Globus pallidus (tissue), 1 donor: Measurements from ENCODE around the gene ACTN2.
A peak's percentile ranks its signal among the peaks of the same experiment; 100 is the strongest.

Experiments
- DNase-seq: peaks from one replicate; pipeline ENCODE4 v3.0.0-alpha.2; 2015; ENCODE audit warnings: low spot score

The ACTN2 gene

GRCh38 chr1:236742421-236743160 is 56.3 kb downstream of the ACTN2 start:
- no peak for DNase-seq

DNA sequence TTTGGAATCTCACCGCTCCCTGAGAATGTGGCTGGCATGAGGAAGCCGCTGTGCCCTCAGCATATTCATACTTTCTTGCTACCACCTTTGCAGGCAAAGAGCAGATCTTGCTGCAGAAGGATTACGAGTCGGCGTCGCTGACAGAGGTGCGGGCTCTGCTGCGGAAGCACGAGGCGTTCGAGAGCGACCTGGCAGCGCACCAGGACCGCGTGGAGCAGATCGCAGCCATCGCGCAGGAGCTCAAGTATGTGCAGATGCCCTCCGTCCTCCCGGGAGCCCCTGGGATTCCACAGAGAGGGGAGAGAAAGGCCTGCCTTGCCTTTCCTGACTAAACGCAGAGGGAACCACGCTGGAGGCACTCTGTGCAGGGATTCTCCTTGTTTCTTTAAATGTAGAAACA is 58.2 kb downstream of the ACTN2 start:
- no peak for DNase-seq

- DNase-seq: no peak
These were observed 60.5 kb downstream of the ACTN2 start for GRCh38 chr1:236746785-236747184.

DNA sequence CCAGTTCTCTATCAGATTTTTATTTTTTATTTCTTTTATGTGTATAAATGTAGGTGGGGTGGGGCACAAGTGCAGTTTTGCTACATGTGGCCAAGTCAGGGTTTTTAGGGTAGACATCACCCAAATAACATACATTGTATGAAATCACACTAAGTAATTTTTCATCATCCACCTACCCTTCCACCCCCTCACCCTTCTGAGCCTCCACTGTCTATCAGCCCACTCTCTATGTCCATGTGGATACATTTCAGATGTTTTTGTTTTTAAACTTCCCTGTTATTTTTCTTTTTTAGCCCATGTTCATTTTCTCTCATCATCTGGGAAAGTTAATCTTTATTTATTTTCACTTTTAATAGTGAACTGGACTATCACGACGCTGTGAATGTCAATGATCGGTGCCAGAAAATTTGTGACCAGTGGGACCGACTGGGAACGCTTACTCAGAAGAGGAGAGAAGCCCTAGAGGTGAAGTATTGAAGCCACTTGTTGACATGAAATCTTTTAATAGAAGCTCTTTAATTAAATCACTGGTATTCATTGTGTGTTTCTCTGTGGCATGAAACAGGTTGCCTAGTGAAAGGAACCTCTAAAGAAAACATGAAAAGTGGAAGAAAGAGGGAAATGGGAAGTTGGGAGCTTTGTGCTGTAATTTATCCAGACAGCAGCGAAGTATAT is 61.1 kb downstream of the ACTN2 start:
- DNase-seq: no peak

GRCh38 chr1:236748268-236748870 is 62.1 kb downstream of the ACTN2 start:
- DNase-seq: no peak

DNA sequence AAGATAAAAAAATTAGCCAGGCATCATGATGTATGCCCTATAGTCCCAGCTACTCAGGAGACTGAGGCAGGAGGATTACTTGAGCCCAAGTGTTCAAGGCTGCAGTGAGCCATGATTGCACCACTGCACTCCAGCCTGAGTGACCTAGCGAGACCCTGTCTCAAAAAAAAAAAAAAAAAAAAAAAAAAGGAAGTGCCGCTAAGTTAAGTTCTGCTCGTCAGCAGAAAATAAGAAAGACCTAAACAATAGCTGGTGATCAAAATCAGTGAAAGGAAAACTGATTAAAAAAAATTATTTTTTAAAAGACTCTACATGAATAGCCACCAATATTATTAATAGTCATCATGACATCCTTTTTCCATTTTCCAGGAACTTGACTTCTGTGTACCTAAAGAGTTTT is 64.6 kb downstream of the ACTN2 start:
- no peak for DNase-seq

DNA sequence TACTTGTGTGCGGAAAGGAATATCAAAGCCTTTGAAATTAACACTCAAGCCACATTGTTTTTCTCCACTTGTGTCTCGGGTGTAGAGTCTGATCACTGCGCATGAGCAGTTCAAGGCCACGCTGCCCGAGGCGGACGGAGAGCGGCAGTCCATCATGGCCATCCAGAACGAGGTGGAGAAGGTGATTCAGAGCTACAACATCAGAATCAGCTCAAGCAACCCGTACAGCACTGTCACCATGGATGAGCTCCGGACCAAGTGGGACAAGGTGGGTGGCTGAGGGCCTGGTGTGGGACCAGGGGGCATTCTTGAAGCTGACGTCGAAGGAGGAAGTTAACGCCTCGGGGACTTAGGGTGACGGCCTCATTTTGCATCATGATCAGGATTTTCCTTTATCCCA is 65.1 kb downstream of the ACTN2 start:
- no peak for DNase-seq

- no peak for DNase-seq
These were observed 65.6 kb downstream of the ACTN2 start for GRCh38 chr1:236751935-236752334.

DNA sequence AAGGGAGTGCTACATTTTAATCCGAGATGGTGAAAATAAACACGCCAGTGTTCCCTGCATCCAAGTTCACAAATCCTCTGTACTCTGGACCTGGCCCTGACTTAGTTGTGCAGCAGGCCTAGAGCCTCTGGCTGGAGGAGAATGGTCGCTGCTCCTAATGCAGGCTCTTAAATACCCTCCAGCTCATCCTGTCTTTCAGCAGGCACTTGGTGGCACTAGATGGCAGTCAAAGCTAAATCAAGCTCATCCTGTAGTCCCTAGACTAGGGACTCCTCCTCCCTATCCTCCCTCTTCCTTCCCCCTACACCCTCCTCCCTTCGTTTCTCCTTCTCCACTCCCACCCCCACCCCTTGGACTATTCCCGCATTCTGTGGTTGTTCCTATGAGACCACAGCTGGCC is 67.2 kb downstream of the ACTN2 start:
- no peak for DNase-seq

GRCh38 chr1:236753964-236754363 is 67.7 kb downstream of the ACTN2 start:
- DNase-seq: no peak

- no peak for DNase-seq
These were observed 68.4 kb downstream of the ACTN2 start for GRCh38 chr1:236754525-236755210.

GRCh38 chr1:236757640-236758039 is 71.3 kb downstream of the ACTN2 start:
- no peak for DNase-seq

GRCh38 chr1:236759252-236759859 is 73.1 kb downstream of the ACTN2 start:
- DNase-seq: peak; percentile 16

DNA sequence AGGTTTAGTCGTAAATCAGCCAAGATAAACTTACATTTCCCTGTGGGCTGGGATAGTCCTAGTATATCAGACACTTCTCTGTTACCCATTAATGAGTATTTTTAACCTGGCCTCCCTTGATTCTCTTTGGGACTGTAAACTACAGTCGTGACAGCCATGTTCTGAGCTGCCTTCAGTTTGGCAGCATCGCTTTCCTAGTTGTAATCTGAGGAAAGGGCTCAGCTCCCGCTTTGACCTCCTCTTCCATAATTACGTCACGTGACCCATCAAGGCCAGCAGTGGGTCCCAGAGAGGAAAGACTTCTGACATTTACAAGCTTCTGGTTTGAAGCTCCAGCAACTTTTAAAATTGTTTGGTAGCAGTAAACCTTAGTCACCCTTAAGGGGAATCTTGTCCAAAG is 74.2 kb downstream of the ACTN2 start:
- no peak for DNase-seq

DNA sequence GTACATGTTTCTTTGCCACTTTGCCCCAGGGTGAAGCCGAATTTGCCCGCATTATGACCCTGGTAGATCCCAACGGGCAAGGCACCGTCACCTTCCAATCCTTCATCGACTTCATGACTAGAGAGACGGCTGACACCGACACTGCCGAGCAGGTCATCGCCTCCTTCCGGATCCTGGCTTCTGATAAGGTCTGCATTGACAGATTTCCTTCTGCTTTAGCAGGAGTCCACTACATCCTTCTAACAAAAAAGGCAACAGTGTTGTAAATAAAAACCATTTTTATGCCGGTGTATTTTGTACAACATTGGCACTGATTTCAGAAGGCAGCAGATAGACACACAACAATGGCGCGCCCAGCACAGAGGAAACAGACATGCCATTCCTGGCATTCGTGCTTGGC is 74.7 kb downstream of the ACTN2 start:
- DNase-seq: no peak

GRCh38 chr1:236761397-236762132 is 75.3 kb downstream of the ACTN2 start:
- DNase-seq: no peak

- no peak for DNase-seq
These were observed 76.1 kb downstream of the ACTN2 start for GRCh38 chr1:236762410-236762809.

GRCh38 chr1:236765831-236766230 is 79.5 kb downstream of the ACTN2 start:
- no peak for DNase-seq

- DNase-seq: no peak
These were observed 80.2 kb downstream of the ACTN2 start for GRCh38 chr1:236766506-236766905.

DNA sequence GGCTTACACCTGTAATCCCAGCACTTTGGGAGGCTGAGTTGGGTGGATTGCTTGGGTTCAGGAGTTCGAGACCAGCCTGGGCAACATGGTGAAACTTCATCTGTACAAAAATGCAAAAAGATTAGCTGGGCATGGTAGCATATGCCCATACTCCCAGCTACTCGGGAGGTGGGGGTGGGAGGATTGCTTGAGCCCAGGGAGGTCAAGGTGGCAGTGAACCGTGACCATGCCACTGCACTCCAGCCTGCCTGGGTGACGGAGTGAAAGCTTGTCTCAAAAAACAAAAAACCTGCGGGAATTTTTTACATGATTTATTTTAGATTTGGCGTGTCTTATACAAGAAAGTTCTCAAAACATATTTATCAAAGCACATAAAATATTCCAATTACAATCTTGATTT is 81.0 kb downstream of the ACTN2 start:
- DNase-seq: no peak

DNA sequence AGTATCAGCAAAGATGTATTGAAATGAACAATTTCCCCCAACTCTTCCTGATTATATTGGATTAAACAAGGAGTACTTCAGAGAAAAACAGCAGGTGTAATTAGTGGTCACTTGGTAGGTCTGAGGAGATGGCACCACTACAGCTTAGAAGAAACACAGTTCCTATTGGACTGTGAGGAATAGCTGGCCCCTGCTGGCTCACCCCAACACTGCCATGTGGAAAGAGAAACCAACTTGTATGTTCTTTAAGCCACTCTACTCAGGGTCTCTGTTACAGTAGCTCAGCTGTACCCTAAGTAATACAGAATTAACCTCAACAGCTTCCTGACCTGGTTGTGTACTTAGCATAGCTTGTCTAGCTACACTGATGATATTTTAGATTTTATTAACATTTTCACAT is 82.3 kb downstream of the ACTN2 start:
- no peak for DNase-seq

DNA sequence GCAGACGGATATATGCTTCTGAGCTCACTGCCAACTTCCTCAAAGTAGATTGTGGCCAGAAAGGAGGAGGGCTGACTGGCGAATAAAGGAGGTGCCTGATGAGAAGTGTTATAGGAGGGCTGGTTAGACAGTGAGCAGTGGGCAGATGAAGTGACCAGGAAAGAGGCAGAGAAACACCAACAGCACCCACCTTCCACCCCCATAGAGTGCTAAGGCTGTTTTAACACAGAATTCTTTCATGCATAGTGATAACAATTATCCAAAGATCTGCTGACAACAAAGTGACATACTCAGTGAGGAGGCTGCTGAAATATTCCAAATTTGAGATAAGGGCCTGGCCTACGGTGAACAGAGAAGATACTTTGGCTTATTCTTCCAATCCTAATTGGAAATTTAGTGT is 87.6 kb downstream of the ACTN2 start:
- no peak for DNase-seq
